ENCODE results near the gene TOMM40. TPM values are rescaled to one million over a fixed set of nuclear protein-coding genes. Genes with fewer than 3 reads are reported as not detected.

TOMM40 gene
- total RNA-seq, 1 donor: 57.9 TPM

GRCh38 chr19:44889830-44890365 lies 1.2 kb upstream of the TOMM40 start:
- DNase-seq (ENCODE audit: low read depth): no peak
- TF ChIP-seq CTCF (IDR thresholded peaks at IDR 0.05; ENCODE audit: insufficient read depth, low read depth, low read length): no peak
- H3K4me3 ChIP-seq (ENCODE audit: low read depth, low read length): peak overlapping the region; percentile 64

GRCh38 chr19:44890366-44891015 lies 563 bp upstream of the TOMM40 start:
- peak; percentile 99 for DNase-seq (ENCODE audit: low read depth)
- H3K4me3 ChIP-seq (ENCODE audit: low read depth, low read length): peak overlapping the region; percentile 64
- no peak for TF ChIP-seq CTCF (IDR thresholded peaks at IDR 0.05; ENCODE audit: insufficient read depth, low read depth, low read length)

DNA sequence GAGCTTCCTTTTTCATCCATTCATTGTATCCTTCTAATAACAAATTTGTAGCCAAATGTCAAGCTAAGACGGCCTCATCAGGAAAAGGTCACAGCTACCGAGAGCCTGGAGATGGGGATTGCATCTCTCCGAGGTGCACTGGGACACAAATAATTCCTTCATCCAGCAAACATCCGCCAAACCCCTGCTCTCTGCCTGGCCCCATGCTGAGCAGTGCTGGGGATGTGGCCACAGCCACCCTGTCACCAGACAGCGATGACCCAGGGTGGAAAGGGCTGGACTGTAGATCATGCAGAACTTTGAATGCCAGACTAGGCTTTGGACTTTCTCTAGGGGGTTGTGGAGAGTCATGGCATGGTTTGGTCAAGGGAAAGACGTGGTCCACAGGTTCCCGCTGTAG lies 1.9 kb downstream of the TOMM40 start:
- no peak overlapping the region for H3K4me3 ChIP-seq (ENCODE audit: low read depth, low read length)
- no peak for DNase-seq (ENCODE audit: low read depth)
- no peak for TF ChIP-seq CTCF (IDR thresholded peaks at IDR 0.05; ENCODE audit: insufficient read depth, low read depth, low read length)

DNA sequence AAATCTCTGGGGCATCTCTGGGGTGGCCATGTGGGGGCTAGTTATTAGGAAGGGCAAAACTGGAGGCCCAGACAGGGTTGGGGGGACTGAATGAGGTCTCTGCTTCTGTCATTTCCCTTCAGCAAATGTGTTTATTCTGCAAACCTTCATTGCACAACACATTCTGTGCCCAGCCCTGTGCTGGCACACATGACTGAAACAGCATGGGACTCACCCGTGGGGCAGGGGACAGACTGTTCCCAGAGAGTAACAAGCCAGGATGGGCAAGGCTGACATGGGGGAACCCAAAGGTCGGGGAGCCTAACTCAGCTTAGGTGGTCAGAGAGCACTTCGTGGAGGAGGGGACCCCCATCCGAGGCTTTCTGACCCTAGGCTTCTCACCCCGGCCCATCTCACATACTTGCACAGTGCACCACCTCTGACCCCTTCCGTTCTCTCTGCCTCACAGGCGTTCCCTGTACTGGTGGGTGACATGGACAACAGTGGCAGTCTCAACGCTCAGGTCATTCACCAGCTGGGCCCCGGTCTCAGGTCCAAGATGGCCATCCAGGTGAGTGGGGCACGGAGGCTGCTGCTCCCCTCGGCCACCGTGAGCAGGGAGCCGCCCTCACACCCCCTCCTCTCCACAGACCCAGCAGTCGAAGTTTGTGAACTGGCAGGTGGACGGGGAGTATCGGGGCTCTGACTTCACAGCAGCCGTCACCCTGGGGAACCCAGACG lies 2.4 kb downstream of the TOMM40 start:
- TF ChIP-seq CTCF (IDR thresholded peaks at IDR 0.05; ENCODE audit: insufficient read depth, low read depth, low read length): no peak

DNA sequence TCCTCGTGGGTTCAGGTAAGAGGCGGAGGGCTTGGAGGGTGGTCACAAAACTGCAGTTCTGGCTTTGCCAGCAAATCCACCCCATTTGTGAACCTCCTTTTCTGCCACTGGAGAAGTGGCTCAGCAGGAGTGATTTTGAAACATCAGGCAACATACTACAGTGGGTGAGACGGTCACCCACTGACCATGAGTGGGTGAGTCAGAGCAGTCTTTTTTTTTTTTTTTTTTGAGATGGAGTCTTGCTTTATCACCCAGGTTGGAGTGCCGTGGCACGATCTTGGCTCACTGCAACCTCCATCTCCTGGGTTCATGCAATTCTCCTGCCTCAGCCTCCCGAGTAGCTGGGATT lies 3.0 kb downstream of the TOMM40 start:
- TF ChIP-seq CTCF (IDR thresholded peaks at IDR 0.05; ENCODE audit: insufficient read depth, low read depth, low read length): no peak
- H3K4me3 ChIP-seq (ENCODE audit: low read depth, low read length): no peak overlapping the region
- DNase-seq (ENCODE audit: low read depth): no peak

More for the DNA sequence above, 2.4 kb downstream of the TOMM40 start:
- no peak overlapping the region for H3K4me3 ChIP-seq (ENCODE audit: low read depth, low read length)
- no peak for DNase-seq (ENCODE audit: low read depth)

DNA sequence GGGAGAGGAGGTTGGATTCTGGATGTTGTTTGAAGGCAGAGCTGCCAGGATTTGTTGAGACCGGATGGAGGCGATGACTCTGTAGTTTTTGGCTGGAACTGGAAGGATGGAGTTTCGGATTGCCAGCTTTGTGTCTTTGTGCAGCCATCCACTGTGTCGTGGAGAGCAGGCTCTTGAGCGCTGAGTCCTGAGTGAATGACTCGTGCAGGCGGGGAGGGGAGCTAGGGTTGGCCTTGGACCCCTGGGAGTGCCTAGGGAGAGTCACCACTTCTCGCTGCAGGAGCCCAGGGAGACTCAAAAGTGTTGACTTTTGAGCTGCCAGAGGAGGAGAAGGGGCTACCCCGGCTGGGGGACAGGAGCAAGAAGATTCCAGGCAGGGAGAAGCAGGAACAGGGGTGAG lies 3.9 kb downstream of the TOMM40 start:
- H3K4me3 ChIP-seq (ENCODE audit: low read depth, low read length): no peak overlapping the region
- TF ChIP-seq CTCF (IDR thresholded peaks at IDR 0.05; ENCODE audit: insufficient read depth, low read depth, low read length): no peak
- no peak for DNase-seq (ENCODE audit: low read depth)
